HL-60 (cell line): Measurements from ENCODE around the gene KCNH4.

Experiments used
- DNase-seq, 2 experiments: peaks; one replicate each; pipeline ENCODE4 v3.0.0-alpha.2; 2010 to 2020; ENCODE audit warnings: low read depth in 1 of 2, low spot score in 1 of 2
- H3K27ac ChIP-seq: fragments of 250-450 bp; sonication (Bioruptor Pico); replicated peaks from 2 replicates; pipeline ENCODE4 v1.5.1; 2020; ENCODE audit warnings: mild to moderate bottlenecking, moderate library complexity
- H3K27me3 ChIP-seq: fragments of 250-450 bp; sonication (Bioruptor Pico); 2 replicates; pipeline ENCODE4 v1.5.1; 2021; ENCODE audit warnings: mild to moderate bottlenecking, moderate library complexity; ENCODE audit not compliant: insufficient read depth, poor library complexity, severe bottlenecking
- H3K4me3 ChIP-seq: replicated peaks from 2 replicates; pipeline ENCODE4 v1.5.1; 2011; ENCODE audit warnings: mild to moderate bottlenecking, control low read depth, low read length; ENCODE audit not compliant: insufficient read depth
- GABPA ChIP-seq: IDR thresholded peaks from 2 replicates; pipeline ENCODE4 v1.6.1; 2012; ENCODE audit warnings: low read depth
- POLR2AphosphoS5 ChIP-seq: IDR thresholded peaks from 2 replicates; pipeline ENCODE4 v1.6.1; 2012; ENCODE audit warnings: low read depth
- SPI1 ChIP-seq: IDR thresholded peaks from 2 replicates; pipeline ENCODE4 v1.6.1; 2012; ENCODE audit warnings: low read depth, mild to moderate bottlenecking, borderline replicate concordance
- TF ChIP-seq, protein P1 (sequence below): IDR thresholded peaks from 2 replicates; pipeline ENCODE4 v1.6.1; 2012; ENCODE audit warnings: low read depth; ENCODE audit not compliant: insufficient replicate concordance
- TF ChIP-seq, protein P2 (sequence below): IDR thresholded peaks from one replicate; pipeline ENCODE4 v1.5.1; 2011; ENCODE audit warnings: low read length, control low read depth, inconsistent platforms; ENCODE audit not compliant: insufficient read depth

Gene KCNH4

DNA sequence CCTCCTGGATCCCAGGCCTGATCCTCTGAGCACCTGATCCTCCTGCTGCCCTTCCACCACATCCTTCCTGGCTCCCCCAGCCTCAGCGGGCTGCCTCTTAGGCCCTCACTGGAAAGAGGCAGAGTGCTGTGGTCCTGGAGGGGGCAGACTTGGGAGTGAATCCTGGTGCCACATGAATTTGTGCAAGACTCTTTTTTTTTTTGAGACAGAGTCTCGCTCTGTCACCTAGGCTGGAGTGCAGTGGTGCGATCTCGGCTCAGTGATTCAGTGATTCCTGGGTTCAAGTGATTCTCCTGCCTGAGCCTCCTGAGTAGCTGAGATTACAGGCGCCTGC lies 10.3 kb upstream of the KCNH4 start:
- no peak for DNase-seq
- Histone ChIP-seq H3K27ac (no peak overlapping the region), H3K27me3 (no peaks in the 10 kb centered on the region), H3K4me3 (no peak overlapping the region)
- TF ChIP-seq SPI1 = no peak
- TF ChIP-seq, protein P1, sequence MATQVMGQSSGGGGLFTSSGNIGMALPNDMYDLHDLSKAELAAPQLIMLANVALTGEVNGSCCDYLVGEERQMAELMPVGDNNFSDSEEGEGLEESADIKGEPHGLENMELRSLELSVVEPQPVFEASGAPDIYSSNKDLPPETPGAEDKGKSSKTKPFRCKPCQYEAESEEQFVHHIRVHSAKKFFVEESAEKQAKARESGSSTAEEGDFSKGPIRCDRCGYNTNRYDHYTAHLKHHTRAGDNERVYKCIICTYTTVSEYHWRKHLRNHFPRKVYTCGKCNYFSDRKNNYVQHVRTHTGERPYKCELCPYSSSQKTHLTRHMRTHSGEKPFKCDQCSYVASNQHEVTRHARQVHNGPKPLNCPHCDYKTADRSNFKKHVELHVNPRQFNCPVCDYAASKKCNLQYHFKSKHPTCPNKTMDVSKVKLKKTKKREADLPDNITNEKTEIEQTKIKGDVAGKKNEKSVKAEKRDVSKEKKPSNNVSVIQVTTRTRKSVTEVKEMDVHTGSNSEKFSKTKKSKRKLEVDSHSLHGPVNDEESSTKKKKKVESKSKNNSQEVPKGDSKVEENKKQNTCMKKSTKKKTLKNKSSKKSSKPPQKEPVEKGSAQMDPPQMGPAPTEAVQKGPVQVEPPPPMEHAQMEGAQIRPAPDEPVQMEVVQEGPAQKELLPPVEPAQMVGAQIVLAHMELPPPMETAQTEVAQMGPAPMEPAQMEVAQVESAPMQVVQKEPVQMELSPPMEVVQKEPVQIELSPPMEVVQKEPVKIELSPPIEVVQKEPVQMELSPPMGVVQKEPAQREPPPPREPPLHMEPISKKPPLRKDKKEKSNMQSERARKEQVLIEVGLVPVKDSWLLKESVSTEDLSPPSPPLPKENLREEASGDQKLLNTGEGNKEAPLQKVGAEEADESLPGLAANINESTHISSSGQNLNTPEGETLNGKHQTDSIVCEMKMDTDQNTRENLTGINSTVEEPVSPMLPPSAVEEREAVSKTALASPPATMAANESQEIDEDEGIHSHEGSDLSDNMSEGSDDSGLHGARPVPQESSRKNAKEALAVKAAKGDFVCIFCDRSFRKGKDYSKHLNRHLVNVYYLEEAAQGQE = no peak
- no peak for TF ChIP-seq GABPA
- no peak for TF ChIP-seq POLR2AphosphoS5
- TF ChIP-seq, protein P2, sequence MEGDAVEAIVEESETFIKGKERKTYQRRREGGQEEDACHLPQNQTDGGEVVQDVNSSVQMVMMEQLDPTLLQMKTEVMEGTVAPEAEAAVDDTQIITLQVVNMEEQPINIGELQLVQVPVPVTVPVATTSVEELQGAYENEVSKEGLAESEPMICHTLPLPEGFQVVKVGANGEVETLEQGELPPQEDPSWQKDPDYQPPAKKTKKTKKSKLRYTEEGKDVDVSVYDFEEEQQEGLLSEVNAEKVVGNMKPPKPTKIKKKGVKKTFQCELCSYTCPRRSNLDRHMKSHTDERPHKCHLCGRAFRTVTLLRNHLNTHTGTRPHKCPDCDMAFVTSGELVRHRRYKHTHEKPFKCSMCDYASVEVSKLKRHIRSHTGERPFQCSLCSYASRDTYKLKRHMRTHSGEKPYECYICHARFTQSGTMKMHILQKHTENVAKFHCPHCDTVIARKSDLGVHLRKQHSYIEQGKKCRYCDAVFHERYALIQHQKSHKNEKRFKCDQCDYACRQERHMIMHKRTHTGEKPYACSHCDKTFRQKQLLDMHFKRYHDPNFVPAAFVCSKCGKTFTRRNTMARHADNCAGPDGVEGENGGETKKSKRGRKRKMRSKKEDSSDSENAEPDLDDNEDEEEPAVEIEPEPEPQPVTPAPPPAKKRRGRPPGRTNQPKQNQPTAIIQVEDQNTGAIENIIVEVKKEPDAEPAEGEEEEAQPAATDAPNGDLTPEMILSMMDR = no peak

DNA sequence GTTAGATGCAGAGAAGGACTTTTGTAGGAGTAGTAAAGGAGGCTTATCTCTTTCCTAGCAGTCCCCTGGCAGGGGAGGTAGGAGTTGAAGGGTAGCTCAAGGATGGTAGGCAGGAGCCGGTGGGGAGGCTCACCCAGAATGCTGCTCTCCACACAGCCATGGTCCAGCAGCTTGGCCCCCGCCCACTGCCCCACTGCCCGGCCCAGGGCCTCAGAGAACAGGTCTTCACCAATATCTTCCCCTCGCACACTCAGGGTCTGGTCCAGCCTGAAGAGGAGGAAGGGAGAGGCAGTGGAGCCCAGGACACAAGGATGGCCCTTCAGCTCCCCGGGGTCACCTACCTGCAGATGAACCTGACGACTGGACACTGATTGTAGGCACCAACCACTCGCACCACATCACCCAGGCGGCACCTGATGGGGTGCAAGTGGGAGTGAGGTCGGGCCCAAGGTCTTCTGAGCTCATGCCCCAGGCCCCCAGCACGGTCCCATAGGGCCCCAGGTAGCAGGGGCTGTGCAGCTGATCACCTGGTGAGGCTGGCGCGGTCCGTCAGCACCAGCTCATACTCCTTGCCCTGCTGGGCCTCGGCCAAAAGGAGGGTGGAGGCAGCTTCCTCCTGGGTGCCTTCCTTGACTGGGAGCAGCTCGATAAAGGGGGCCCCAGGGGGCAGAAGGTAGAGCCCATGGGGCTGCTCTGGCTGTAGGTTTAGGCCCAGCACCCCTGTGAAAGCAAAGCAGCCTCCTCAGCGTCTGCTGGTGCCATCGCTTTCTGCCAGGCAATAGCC lies 9.7 kb upstream of the KCNH4 start:
- Histone ChIP-seq H3K27me3 (no peaks in the 10 kb centered on the region), H3K4me3 (no peak overlapping the region), H3K27ac (no peak overlapping the region)
- no peak for TF ChIP-seq POLR2AphosphoS5
- TF ChIP-seq, protein P2 = no peak
- no peak for TF ChIP-seq SPI1
- TF ChIP-seq, protein P1 = no peak
- TF ChIP-seq GABPA = no peak
- no peak for DNase-seq

DNA sequence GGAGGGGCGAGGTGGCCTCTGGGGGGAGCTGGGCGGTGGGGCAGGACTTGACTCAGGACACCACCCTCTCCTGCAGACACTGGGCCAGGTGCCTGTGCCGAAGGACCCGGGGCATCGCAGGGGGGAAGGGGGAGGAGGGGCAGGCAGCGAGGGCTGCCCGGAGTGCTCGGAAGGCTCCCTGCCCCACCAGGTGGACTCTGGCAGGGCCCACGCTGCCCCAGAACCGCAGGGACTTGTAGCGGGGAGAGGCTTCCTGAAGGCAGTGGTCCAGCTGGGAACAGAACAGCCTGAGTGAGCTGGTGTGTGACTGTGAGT lies 8.7 kb upstream of the KCNH4 start:
- Histone ChIP-seq H3K27ac (peak overlapping the region; percentile 54; the same call in 1 of the 2 replicates), H3K27me3 (no peaks in the 10 kb centered on the region), H3K4me3 (no peak overlapping the region)
- TF ChIP-seq, protein P2 = no peak
- no peak for TF ChIP-seq SPI1
- TF ChIP-seq POLR2AphosphoS5 = no peak
- no peak for TF ChIP-seq GABPA
- TF ChIP-seq, protein P1 = no peak
- no peak for DNase-seq
